Measurements from ENCODE around the gene FIS1. TPM values are rescaled to one million over a fixed set of nuclear protein-coding genes. Genes with fewer than 3 reads are reported as not detected.
"Not testable (repeated sequence)": the region's sequence is repeated elsewhere in the genome, so short reads cannot be mapped to it uniquely, and the experiment has no call there.

FIS1 gene
- total and polyA plus RNA-seq, 7 donors: 239 to 368 (median 263) TPM

- Histone ChIP-seq H3K9me3 (no peaks in the 10 kb centered on the region), H3K36me3 (ENCODE audit: insufficient read depth in 1 of 2, low read depth in 1 of 2) (no peaks in the 10 kb centered on the region), H3K4me1 (no peaks in the 10 kb centered on the region), H3K27ac (no peak overlapping the region), H3K27me3 (ENCODE audit: insufficient read depth in 3 of 3, low read length in 2 of 3) (peaks cover 0 to 49% (median 6%) of the 10 kb centered on the region in 3 donors), H3K4me3 (no peak overlapping the region)
- DNase-seq (no peak), ATAC-seq (no peak)
- intact Hi-C loops (cut with DNase I): no loop called here
- TF ChIP-seq CTCF (IDR thresholded peaks at IDR 0.05): no peak
- 15 to 18% (median 17%) methylated on average over 4 of the region's 4 CpGs for WGBS, 3 donors
Measured at GRCh38 chr7:101273206-101273605, 28.3 kb upstream of the FIS1 start.

DNA sequence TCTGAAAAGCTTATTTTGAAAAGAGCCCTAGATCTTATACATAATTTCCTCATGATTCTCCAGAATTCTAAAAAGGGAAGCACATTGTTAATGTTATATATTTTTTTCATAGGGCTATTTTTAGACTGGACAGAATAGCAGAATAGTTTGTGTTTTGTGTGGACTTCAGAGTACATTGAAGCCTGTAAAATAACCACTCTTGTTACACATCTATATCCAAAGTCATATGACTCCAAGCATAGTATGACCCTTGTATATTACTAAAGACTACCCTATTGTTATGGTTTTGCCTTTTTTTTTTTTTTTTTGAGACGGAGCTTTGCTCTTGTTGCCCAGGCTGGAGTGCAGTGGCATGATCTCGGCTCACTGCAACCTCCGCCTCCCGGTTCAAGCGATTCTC is 26.1 kb upstream of the FIS1 start:
- 66 to 70% (median 70%) methylated on average over 5 of the region's 5 CpGs for WGBS, 3 donors
- H3K9me3 ChIP-seq: no peaks in the 10 kb centered on the region
- H3K36me3 ChIP-seq (ENCODE audit: insufficient read depth in 1 of 2, low read depth in 1 of 2): no peaks in the 10 kb centered on the region
- H3K27me3 ChIP-seq (ENCODE audit: insufficient read depth in 3 of 3, low read length in 2 of 3): peaks cover 0 to 28% (median 6%) of the 10 kb centered on the region in 3 donors
- intact Hi-C loops (cut with DNase I): no loop called here
- DNase-seq (no peak), ATAC-seq (no peak)
- no peaks in the 10 kb centered on the region for H3K4me1 ChIP-seq
- TF ChIP-seq CTCF (IDR thresholded peaks at IDR 0.05): no peak
- H3K4me3 ChIP-seq: no peak overlapping the region
- no peak overlapping the region for H3K27ac ChIP-seq

- ATAC-seq: no peak
- DNase-seq: no peak
- Histone ChIP-seq H3K4me3 (no peak overlapping the region), H3K4me1 (no peaks in the 10 kb centered on the region), H3K27ac (no peak overlapping the region), H3K36me3 (ENCODE audit: insufficient read depth in 1 of 2, low read depth in 1 of 2) (no peaks in the 10 kb centered on the region), H3K9me3 (no peaks in the 10 kb centered on the region), H3K27me3 (ENCODE audit: insufficient read depth in 3 of 3, low read length in 2 of 3) (peaks cover 0 to 31% (median 6%) of the 10 kb centered on the region in 3 donors)
- 72 to 81% (median 79%) methylated on average over 21 of the region's 21 CpGs for WGBS, 3 donors
- intact Hi-C loops (cut with DNase I): no loop called here
- no peak for TF ChIP-seq CTCF (IDR thresholded peaks at IDR 0.05)
Measured at GRCh38 chr7:101269664-101270063, 24.8 kb upstream of the FIS1 start.

DNA sequence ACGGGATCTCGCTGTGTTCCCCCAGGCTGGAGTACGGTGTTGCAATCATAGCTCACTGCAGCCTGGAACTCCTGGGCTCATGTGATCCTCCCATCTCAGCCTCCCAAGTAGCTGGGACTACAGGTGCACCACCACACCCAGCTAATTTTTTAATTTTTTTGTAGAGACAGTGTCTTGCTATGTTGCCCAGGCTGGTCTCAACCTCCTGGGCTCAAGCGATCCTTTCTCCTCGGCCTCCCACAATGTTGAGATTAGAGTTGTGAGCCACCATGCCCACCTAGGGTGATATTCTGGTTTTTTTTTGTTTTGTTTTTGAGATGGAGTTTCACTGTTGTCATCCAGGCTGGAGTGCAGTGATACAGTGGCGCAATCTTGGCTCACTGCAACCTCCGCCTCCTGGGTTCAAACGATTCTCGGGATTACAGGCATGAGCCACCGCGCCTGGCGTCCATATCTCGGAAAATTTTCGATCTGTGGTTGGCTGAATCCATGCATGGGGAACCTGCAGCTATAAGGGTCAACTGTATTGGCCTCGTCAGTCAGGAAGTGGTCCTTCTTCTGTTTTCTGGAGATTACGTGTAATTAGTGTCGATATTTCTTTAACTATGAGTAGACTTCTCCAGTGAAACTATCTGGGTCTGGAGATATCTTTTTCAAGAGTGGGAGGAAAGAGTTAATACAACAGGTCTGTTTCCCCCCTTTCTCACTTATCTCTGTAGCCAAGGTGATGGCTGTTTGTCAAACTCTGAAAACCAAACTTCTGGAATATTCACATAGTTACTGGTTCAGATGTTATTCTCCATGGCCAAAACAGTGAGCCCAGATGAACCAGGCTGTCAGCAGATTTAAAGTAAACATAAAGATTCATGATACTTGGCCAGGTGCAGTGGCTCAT is 21.0 kb upstream of the FIS1 start:
- no peak for ATAC-seq
- TF ChIP-seq CTCF (IDR thresholded peaks at IDR 0.05): no peak

GRCh38 chr7:101264102-101264706 is 19.3 kb upstream of the FIS1 start:
- ATAC-seq; H3K4me3 ChIP-seq; H3K9me3 ChIP-seq; H3K4me1 ChIP-seq; intact Hi-C loops (cut with DNase I); DNase-seq; H3K36me3 ChIP-seq (ENCODE audit: insufficient read depth in 1 of 2, low read depth in 1 of 2); H3K27me3 ChIP-seq (ENCODE audit: insufficient read depth in 3 of 3, low read length in 2 of 3); H3K27ac ChIP-seq: not testable (repeated sequence)
- 45 to 49% (median 48%) methylated on average over 6 of the region's 6 CpGs for WGBS, 3 donors

More for the DNA sequence above, 21.0 kb upstream of the FIS1 start:
- WGBS, 3 donors: 77 to 83% (median 77%) methylated on average over 17 of the region's 17 CpGs
- no peak overlapping the region for H3K27ac ChIP-seq
- no peaks in the 10 kb centered on the region for H3K4me1 ChIP-seq
- no peaks in the 10 kb centered on the region for H3K36me3 ChIP-seq (ENCODE audit: insufficient read depth in 1 of 2, low read depth in 1 of 2)
- H3K4me3 ChIP-seq: no peak overlapping the region
- intact Hi-C loops (cut with DNase I): no loop called here
- DNase-seq: no peak
- peaks cover 0 to 6% (median 4%) of the 10 kb centered on the region in 3 donors for H3K27me3 ChIP-seq (ENCODE audit: insufficient read depth in 3 of 3, low read length in 2 of 3)
- H3K9me3 ChIP-seq: no peaks in the 10 kb centered on the region
